Astrocyte of the hippocampus (primary cell): Measurements from ENCODE around the gene TACC3.

Experiments
- DNase-seq: peaks from one replicate; pipeline ENCODE4 v3.0.0; 2011; ENCODE audit warnings: low read depth, low spot score

TACC3 gene

DNA sequence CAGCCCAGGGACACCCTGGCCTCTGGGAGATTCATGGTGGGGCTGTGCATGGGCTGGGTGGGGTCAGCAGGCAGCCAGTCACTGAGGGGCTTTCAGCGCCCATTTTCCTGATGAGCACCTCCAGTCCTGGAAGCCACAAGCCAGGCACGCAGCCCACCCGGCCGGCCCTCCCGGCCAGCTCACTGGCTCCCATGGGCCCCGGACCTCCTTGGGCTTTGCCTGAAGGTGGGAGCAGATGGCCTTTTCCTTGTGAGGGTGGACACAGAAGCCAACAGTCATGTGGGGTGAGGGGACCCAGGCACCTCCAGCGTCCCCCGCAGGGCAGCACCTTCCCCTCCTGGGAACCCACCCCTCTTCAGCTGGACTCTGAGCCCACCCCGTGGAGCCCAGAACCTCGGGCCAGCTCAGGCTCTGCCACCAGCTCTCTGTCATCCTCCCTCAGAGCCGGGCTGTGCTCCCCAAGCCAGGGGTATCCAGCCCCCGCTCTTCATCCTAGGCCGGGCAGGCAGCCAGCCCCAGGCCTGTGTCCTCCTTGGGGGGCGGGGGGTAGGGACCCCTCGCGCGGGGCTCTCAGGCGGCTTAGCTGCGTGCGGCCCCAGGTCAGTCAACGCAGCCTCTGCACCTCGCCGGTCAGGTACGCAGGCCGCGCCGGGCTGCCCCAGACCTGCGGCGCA lies 71.0 kb downstream of the TACC3 start:
- no peak for DNase-seq

DNA sequence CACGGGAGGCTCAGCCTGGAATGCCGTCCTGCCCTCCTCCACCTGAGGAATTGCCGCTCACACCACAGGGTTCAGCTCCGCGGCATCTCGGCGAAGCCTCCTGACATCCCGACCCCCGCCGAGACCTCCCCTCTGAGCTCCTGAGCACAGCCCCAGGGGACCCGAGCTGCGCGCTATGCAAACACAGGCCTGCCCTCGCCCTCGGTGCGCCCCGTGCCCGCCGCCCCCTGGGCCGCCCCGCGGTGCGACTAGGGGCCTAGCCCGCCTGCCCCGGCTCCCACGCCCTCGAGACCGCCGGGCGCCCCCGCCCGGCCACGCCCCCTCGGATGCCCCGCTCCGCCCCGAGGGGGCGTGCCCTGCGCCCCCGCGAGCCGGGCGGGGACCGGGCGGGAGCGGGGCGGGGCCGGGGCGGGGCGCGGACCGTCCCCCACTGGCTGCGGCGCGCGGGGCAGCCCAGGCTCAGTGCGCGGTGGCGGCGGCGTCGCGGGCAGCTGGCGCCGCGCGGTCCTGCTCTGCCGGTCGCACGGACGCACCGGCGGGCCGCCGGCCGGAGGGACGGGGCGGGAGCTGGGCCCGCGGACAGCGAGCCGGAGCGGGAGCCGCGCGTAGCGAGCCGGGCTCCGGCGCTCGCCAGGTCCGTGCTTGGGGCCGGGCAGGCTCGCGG lies 71.6 kb downstream of the TACC3 start, which contains the start of gene FGFR3:
Gene FGFR3 (plus strand): TSS at position 462 of the 664 bp plus-strand sequence. CDS start 642 bp downstream, outside the sequence.
- DNase-seq = peak; percentile 76

DNA sequence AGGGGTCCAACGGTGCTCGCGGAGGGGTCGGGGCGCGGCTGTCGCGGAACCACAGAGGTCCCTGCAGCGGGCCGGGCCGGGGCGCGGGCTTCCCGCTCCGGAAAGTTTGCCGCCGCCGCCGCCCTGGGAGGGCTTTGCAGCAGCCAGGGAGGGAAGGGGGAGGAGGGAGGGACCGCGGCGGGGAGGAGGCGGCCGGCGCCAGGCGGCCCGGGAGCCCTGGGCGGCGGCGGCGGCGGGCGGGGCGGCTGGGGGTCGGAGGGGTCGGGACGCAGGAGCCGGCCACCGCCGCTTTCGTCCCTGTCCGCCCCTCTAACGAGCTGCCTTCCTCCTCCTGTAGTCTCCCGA lies 72.1 kb downstream of the TACC3 start:
- DNase-seq = peak; percentile 66

DNA sequence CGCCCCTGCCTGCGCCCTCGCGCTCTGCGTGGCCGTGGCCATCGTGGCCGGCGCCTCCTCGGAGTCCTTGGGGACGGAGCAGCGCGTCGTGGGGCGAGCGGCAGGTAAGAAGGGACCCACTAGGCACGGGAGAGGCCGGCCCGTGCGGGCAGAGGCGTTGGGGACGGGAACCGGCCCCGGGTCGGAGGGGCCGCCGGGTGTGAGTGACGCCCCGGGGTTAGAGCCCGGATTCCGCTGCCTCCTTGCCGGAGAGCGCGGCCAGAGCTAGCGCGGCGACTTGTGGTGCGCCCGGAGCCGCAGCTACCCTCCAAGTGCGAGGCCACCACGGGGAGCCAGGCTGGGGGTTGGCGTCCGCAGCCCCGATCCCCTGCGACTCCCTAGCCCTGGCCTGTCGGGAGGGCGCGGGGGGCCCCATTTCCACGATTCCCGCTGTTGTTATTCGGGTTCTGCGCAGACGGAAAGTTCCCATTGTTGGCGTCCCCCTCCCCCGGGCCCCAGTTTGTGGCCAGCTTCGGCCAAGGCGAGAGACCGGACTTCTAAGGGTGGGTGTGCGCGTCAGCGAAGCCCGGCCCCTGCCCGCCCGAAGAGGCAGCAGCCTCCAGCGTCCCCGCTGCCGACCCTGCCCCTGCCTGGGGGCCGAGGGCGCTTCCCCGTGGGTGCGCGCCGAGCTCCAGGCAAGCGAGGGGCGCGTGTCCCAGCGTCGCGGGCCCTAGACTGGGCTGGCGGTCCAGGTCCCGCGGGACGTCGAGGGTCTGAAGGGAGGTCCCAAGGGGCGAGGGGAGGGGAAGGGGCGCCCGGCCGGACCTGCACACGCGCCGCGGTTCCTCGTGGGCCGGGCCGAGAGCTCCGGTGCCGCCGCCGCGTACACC lies 72.9 kb downstream of the TACC3 start:
- DNase-seq = peak; percentile 60
